Astrocyte of the cerebellum (primary cell): ENCODE measurements around the gene AMBP.

Experiments
- DNase-seq: peaks from one replicate; pipeline ENCODE4 v3.0.0-alpha.2; 2011; ENCODE audit warnings: low read depth
- H3K4me3 ChIP-seq: 2 replicates; pipeline ENCODE4 v1.5.1; 2011; ENCODE audit warnings: mild to moderate bottlenecking, low read depth, low read length, moderate library complexity
- in situ Hi-C: cut with HindIII; loops from 2 replicates; pipeline ENCODE4 v1.10.0; 2017; ENCODE audit warnings: low sequenced_read_pairs
- TF ChIP-seq, protein P1 (sequence below): IDR thresholded peaks from 2 replicates; pipeline ENCODE4 v1.5.1; 2012; ENCODE audit warnings: low read length, low read depth, moderate library complexity, mild to moderate bottlenecking; ENCODE audit errors: missing control alignments

The AMBP gene

DNA sequence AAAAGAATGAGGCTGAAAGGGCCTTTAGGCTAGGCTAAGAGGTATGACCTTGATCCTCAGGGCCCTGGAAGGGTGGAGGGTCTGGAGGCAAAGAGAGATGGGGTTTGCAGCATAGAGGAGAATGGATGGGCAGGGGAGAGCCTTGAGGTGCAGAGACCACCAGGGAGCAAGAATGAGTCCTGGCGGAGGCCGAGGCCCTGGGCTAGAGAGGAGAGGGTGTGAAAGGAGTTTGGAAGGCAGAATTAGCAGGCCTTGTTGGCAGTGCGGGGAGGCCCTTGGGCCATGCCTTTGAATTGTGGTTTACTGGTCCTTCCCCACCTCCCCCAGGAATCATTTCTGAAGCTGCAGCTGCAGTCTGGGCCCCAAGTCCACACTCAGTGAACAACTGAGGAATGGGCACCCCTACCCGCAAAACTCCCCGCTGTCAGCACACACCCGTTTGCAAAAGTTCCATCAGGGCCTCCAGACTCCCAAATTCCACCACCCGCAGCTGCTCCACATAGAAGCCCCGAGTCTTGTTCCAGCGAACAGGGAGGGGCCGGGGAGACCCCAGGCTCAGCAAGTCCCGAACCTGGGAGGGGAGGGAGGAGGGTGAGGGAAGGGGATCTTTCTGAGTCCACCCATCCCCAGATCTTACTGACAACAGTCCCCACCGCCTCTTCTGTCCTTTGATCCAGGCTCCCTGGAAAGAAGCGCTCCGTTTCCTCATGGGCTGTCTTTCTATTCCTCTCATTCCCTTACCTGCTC lies 18.9 kb upstream of the AMBP start:
- TF ChIP-seq, protein P1, sequence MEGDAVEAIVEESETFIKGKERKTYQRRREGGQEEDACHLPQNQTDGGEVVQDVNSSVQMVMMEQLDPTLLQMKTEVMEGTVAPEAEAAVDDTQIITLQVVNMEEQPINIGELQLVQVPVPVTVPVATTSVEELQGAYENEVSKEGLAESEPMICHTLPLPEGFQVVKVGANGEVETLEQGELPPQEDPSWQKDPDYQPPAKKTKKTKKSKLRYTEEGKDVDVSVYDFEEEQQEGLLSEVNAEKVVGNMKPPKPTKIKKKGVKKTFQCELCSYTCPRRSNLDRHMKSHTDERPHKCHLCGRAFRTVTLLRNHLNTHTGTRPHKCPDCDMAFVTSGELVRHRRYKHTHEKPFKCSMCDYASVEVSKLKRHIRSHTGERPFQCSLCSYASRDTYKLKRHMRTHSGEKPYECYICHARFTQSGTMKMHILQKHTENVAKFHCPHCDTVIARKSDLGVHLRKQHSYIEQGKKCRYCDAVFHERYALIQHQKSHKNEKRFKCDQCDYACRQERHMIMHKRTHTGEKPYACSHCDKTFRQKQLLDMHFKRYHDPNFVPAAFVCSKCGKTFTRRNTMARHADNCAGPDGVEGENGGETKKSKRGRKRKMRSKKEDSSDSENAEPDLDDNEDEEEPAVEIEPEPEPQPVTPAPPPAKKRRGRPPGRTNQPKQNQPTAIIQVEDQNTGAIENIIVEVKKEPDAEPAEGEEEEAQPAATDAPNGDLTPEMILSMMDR = no peak
- in situ Hi-C loops = loop anchor here (5.0 kb wide), 1 partner anchor 95 kb away; no protein-coding TSS in a partner anchor
- no peak overlapping the region for H3K4me3 ChIP-seq
- DNase-seq = no peak

DNA sequence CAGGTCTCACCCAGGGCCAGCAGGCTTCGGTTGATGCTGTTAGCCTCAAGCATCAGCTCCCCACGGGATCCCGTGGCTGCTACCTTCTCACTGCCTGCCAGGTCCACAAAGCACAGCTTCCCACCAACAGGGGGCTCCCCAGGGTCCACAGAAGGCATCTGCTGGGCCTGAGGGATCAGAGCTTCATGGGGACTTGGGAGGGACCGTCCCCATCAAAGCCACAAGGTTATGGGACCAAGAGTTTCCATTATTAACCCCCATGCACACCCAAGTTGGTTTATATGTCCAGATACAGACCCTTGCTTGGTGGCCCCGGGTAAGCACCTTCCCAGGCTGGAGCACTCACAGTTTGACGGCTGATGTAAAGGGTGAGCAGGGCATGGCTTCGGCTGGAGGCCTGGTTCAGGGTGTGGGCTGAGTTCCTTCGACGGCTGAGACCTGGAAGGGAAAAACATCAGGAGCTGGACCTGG lies 18.0 kb upstream of the AMBP start:
- no peak overlapping the region for H3K4me3 ChIP-seq
- TF ChIP-seq, protein P1 = no peak
- no peak for DNase-seq
- in situ Hi-C loops = loop anchor here (5.0 kb wide), 1 partner anchor 96 kb away; no protein-coding TSS in a partner anchor

DNA sequence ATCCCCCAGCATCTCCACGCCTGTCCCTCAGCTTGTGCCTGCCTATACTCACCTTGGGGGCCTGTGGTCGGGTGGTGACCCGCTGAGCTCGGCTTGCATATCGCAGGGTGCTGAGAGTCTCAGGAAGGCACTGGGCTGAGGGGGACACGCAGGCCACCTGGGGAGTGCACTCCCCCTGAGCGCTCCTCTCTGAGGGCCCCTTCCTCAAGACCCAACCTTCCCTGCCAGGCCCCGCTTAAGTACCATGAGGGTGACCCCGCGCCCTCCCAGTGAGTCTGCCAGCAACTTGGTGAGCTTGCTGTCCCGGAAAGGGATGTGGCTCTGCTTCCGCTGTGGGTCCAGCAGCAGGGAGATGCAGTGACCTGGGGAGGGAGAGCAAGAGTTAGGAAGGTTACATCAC lies 16.9 kb upstream of the AMBP start:
- TF ChIP-seq, protein P1 = no peak
- DNase-seq = no peak
- in situ Hi-C loops = loop anchor here (5.0 kb wide), 1 partner anchor 97 kb away; no protein-coding TSS in a partner anchor
- H3K4me3 ChIP-seq = no peak overlapping the region

DNA sequence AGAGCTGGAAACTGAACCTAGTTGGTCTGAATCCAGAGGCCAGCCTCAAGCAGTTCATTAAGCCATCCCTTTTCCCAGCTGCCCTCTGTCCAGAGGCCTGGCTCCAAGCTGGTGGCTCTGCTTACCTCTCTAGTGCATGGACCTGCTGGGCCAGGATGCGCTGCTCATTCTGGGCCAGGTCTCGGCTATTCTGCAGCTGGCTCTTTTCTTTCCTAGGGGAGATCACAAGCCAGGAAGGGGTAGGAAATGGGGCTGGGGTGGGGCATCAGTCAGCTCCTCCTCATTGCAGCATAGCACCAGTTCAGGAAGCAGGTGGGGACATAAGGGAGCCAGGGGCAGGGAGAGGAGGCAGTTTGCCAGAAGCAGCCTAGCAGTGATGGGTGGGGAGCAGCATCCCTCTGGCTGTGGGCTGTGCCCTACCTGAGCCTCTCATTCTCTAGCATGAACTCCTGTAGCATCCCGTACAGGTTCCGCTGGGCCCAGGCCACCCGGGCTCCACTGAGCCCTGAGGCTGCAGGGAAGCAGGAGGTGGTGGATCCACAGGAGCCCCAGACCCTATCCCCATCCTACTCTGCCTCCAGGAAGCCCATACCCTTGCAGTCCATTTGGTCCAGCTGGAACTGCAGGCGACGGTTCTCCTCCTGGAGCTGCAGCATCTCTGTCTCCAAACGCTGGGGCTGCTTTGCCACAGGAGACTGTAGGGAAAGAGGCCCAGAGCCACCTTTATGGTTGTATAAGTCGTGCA lies 15.8 kb upstream of the AMBP start:
- TF ChIP-seq, protein P1 = no peak
- no peak overlapping the region for H3K4me3 ChIP-seq
- in situ Hi-C loops = no loop called here
- no peak for DNase-seq

DNA sequence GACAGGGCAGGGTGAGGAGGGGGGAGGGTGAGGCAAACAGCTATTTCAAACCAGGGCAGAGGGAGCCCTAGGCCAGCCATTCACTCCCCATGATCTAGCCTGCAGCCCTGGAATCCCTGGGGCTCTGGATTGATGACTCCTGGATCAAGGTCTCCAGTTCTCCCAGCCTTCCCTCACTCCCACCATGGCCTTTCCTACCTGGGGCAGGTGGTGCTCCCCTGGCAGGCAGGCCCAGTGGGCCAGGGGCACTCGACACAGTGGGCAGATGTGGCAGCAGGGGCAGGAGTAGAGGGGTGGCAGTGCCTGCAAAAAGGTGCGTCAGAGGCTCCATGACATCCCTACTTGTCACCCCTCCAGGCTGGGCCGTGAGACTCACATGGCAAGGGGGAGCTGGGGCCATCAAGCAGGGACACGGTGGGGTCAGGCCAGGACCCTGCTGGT lies 15.0 kb upstream of the AMBP start:
- no peak overlapping the region for H3K4me3 ChIP-seq
- TF ChIP-seq, protein P1 = no peak
- no peak for DNase-seq
- in situ Hi-C loops = no loop called here

DNA sequence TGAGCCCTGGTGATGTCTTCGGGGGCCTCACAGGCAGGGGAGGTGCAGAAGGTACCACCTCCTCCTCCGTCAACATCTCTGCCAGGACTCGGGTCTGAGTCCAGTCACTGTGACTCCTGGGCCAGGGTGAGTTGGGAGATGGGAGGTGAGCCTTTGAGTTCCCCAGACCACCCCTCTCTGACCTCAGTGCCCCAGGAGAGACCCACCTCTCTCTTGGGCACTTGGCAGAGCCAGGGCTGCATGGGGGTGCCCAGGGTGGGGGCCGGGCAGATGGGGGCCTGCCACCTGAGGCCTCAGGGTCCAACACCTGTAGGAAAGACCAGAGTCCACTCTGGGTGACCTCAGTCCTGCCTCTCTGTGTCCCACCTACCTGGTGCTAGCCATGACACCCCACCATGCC lies 14.2 kb upstream of the AMBP start:
- no peak overlapping the region for H3K4me3 ChIP-seq
- TF ChIP-seq, protein P1 = no peak
- DNase-seq = no peak
- in situ Hi-C loops = no loop called here
